NCI-H2171 treated with DMSO at 0.1 percent for 48 hours (cell line): ENCODE data around the gene NELFA.

Source experiments
- DNase-seq: peaks from one replicate; lab custom pipeline; 2025; lab: John Stamatoyannopoulos, UW

The NELFA gene

GRCh38 chr4:1964971-1965370 is 43.8 kb downstream of the NELFA start:
- no peak for DNase-seq

- DNase-seq, result no peak
Measured at GRCh38 chr4:1964443-1964842, 44.3 kb downstream of the NELFA start.

GRCh38 chr4:1962980-1963379 is 45.8 kb downstream of the NELFA start:
- DNase-seq, result no peak

GRCh38 chr4:1961563-1961962 is 47.2 kb downstream of the NELFA start:
- no peak for DNase-seq

- no peak for DNase-seq
Measured at GRCh38 chr4:1961038-1961437, 47.7 kb downstream of the NELFA start.

GRCh38 chr4:1960170-1960825 is 48.5 kb downstream of the NELFA start:
- no peak for DNase-seq

- no peak for DNase-seq
Measured at GRCh38 chr4:1959104-1959384, 49.7 kb downstream of the NELFA start.

- no peak for DNase-seq
Measured at GRCh38 chr4:1958276-1959103, 50.3 kb downstream of the NELFA start.

GRCh38 chr4:1956631-1957030 is 52.1 kb downstream of the NELFA start:
- DNase-seq, result no peak

GRCh38 chr4:1953335-1953734 is 55.4 kb downstream of the NELFA start:
- no peak for DNase-seq

GRCh38 chr4:1952719-1953118 is 56.1 kb downstream of the NELFA start:
- DNase-seq, result no peak

GRCh38 chr4:1952058-1952700 is 56.6 kb downstream of the NELFA start:
- DNase-seq, result no peak

GRCh38 chr4:1950369-1950768 is 58.4 kb downstream of the NELFA start:
- DNase-seq, result no peak

GRCh38 chr4:1948892-1949436 is 59.8 kb downstream of the NELFA start:
- DNase-seq, result no peak

GRCh38 chr4:1948232-1948631 is 60.5 kb downstream of the NELFA start:
- DNase-seq, result no peak

- DNase-seq, result no peak
Measured at GRCh38 chr4:1945912-1946311, 62.9 kb downstream of the NELFA start.

GRCh38 chr4:1945124-1945895 is 63.5 kb downstream of the NELFA start:
- no peak for DNase-seq

GRCh38 chr4:1943928-1944327 is 64.8 kb downstream of the NELFA start:
- DNase-seq, result no peak

GRCh38 chr4:1940566-1940965 is 68.2 kb downstream of the NELFA start:
- DNase-seq, result no peak

- DNase-seq, result peak; percentile 10
Measured at GRCh38 chr4:1939664-1940509, 68.9 kb downstream of the NELFA start.

GRCh38 chr4:1938027-1938426 is 70.7 kb downstream of the NELFA start:
- DNase-seq, result peak; percentile 15
